Measurements from ENCODE around the gene B4GALNT1.
"Not testable (repeated sequence)": the region's sequence is repeated elsewhere in the genome, so short reads cannot be mapped to it uniquely, and the experiment has no call there.

B4GALNT1 gene

GRCh38 chr12:57606821-57607220 is 26.2 kb downstream of the B4GALNT1 start:
- DNase-seq: no peak

- DNase-seq: no peak
Measured at GRCh38 chr12:57606399-57606798, 26.6 kb downstream of the B4GALNT1 start.

DNA sequence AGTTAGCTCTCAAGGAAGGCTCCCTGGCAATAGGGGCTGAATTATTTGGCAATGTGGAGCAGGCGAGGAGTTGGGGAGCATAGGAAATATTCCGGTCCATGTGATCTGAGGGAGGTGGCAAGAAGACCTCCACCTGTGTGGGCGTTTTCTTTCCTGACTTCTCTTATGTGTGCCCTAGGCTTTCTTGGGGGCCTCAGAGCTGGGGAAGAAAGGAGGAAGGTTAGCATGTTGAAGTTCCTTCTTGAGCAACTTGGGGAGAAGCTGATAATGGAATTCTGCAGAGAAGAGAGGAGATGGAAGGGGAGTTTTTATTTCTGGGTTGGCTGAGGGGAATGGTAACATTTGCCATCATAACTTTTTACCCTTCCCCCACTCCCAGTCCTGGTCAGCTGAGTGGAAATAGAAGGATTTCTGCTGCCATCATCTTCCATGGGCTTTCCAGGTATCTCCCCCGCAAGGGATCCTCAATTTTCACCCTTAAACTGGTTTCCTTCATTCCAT is 27.1 kb downstream of the B4GALNT1 start:
- no peak for DNase-seq

GRCh38 chr12:57604992-57605810 is 27.8 kb downstream of the B4GALNT1 start:
- DNase-seq: peak; percentile 84

DNA sequence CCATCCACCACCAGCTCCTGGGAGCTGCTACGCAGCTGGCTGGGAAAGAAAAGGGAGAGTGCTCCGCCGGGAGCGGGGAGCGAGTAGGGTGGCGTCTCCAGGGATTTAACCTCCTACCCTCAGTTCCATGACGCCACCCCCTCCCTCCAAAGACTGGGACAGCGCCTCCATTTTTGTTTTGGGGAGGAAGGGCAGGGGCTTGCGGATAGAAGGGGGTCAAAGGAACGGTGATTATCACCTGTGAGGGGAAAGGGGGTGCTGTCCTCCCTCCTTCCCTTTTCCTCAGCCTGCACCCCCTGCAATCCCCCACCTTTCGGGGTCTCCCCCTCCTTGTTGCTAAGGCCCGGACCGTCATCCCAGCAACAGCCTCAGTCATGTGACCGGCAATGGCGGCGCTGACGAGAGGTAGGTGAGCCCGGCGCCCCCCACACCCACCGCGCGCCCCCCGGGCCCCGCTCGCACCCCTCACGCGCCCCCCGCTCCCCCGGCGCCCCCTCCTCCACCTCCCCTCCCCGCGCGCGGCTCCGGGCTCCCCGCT is 28.5 kb downstream of the B4GALNT1 start, which contains the start of gene DTX3:
Gene DTX3 (plus strand): TSS at position 371 of the 538 bp plus-strand sequence. CDS start 1,694 bp downstream, outside the sequence.
- DNase-seq: no peak

- peak; percentile 85 for DNase-seq
Measured at GRCh38 chr12:57603815-57604453, 29.1 kb downstream of the B4GALNT1 start.

- DNase-seq: no peak
Measured at GRCh38 chr12:57603324-57603723, 29.7 kb downstream of the B4GALNT1 start.

DNA sequence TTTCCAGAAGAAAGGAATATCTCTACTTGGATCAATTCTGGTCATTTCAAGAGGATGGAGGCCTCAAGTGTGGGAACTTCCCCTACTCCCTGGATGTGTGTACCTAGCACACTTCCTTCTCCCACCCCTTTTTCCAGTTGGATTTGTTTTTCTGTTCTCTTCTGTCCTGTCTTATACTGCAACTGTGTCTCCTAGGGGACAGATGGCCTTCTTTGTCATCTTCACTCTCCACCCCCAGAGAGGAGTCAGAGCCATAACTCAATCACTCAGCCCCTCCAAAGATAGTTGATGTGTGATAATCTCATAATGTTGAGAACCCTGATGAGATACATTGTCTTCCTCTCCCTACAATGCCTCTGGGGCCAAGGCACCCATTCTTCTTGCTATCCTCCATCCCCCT is 30.5 kb downstream of the B4GALNT1 start:
- DNase-seq: no peak

GRCh38 chr12:57600395-57600794 is 32.6 kb downstream of the B4GALNT1 start:
- DNase-seq: no peak

DNA sequence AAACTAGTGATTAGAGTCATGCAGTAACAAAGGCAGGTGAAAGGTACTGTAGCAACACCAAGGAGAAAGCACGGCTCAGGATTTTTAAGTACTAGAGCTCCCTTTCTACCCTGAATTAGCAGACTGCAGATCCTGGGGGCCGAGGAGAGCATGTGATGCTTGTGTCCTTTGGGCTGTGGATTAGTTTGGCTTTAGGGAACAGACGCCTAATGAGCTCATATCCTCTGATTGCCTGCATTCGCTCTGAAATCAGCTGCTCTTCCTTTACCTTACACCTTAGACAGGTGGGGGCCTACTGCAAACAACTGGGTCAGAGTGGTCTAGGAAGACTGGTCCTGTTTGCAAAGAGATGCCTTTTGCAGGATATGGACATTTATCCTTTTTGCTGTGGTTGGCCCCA is 39.8 kb downstream of the B4GALNT1 start:
- DNase-seq: no peak

- no peak for DNase-seq
Measured at GRCh38 chr12:57592551-57593165, 40.3 kb downstream of the B4GALNT1 start.

GRCh38 chr12:57591782-57592325 is 41.1 kb downstream of the B4GALNT1 start:
- DNase-seq: no peak

DNA sequence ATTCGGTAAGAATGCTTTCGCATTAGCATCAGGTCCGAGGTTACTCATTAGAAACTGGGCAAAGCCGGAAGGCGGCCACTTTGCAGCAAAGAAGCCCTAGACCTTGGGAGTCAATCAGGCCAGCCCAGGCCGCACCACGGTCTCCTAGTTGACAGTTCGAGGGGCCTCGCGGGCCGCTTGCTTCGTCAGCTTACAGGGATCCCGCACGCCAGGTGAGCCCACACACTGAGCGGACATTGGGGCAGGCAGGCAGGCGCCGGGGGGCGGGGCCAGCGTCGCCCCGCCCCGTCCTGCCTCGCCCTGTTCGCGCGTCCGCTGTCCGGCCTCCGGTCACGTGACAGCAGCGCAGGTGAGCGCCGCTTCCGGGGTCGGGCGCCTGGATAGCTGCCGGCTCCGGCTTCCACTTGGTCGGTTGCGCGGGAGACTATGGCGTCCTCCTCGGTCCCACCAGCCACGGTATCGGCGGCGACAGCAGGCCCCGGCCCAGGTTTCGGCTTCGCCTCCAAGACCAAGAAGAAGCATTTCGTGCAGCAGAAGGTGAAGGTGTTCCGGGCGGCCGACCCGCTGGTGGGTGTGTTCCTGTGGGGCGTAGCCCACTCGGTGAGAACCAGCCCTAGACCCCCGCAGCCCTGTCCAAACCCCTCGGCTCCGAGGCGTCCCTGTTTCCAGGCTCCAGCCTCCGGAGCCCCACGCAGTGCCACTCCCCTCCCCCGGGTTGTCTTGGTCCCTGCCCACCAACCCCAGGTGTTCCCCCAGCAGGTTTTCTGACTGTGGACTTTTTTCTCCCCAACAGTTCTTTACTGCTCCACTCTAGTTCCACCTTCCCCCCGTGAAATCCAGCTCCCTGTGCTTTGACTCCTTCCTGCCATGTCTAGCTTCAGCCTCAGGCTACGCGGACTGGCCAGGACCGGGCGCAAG is 41.9 kb downstream of the B4GALNT1 start, which contains the start of gene PIP4K2C:
Gene PIP4K2C (plus strand): TSS at position 329 of the 918 bp plus-strand sequence. CDS start 98 bp downstream, at position 427.
- DNase-seq: peak; percentile 95

DNA sequence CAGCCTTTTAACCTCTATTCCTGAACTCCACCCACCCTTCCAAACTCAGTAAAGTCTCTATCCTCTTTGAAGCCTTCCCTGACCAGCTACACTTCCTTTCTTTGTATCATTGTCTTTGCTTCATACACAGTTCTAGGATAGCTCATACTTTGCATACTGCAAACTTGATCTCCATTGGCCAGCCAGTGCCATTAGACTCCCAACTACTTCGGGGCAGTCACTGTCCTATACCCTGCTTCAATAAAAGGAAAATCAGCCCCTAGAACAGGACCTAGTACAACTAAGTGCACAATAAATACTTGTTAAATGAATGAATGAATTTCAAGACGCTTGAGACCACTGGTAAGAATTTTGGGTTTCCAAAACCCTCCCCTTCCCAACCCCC is 42.5 kb downstream of the B4GALNT1 start:
- no peak for DNase-seq

DNA sequence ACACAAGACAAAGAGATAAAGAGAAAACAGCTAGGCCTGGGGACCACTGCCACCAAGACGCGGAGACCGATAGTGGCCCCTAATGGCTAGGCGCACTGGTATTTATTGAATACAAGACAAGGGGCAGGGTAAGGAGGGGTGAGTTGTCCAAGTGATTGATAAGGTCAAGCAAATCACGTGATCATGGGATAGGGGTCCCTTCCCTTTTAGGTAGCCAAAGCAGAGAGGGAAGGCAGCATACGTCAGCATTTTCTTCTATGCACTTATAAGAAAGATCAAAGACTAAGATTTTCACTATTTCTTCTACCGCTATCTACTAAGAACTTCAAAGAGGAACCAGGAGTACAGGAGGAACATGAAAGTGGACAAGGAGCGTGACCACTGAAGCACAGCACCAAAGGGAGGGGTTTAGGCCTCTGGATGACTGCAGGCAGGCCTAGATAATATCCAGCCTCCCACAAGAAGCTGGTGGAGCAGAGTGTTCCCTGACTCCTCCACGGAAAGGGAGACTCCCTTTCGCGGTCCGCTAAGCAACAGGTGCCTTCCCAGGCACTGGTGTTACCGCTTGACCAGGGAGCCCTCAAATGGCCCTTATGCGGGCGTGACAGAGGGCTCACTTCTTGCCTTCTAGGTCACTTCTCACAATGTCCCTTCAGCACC is 43.9 kb downstream of the B4GALNT1 start:
- not testable (repeated sequence) for DNase-seq

GRCh38 chr12:57586832-57587429 is 46.1 kb downstream of the B4GALNT1 start:
- no peak for DNase-seq

- no peak for DNase-seq
Measured at GRCh38 chr12:57586128-57586527, 46.9 kb downstream of the B4GALNT1 start.

DNA sequence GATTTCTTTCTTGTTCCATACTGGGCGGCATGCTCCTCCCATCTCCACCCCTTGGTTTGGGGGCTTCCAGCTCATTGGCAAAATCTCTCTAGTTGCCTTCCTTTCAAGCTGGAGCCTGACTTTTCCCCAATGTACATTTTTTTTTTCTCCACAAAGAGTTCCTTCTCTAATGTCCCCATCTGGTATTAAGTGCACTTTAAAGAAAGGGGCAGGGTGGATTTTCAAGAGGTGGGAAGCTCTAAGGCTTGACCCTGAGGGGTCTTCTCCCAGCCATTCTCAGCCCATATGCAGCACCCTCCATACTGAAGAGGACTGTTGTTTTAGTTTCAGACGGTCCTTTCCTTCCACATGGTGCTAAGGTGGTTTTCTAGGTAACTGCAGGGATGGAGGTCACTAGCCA is 47.8 kb downstream of the B4GALNT1 start:
- no peak for DNase-seq

- no peak for DNase-seq
Measured at GRCh38 chr12:57584690-57585089, 48.3 kb downstream of the B4GALNT1 start.

DNA sequence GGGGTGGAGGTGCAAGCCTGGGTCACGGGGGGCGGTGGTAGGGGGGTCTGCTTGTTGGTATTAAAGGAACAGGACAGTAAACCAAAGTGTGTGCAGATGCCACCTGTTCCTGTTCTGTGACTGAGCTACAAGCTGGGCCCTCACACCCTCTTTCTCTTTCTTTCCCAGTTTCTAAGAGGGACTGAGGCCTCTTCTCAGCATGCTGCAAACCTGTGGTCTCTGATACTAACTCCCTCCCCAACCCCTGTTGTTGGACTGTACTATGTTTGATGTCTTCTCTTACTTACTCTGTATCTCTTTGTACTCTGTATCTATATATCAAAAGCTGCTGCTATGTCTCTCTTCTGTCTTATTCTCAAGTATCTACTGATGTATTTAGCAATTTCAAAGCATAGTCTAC is 49.0 kb downstream of the B4GALNT1 start:
- DNase-seq: no peak

All from islet precursor cell (in vitro differentiated cells).